CD4-positive, alpha-beta T cell (primary cell): ENCODE measurements around the gene RNF167. TPM values are rescaled to one million over a fixed set of nuclear protein-coding genes. Genes with fewer than 3 reads are reported as not detected.

ENCODE experiments used
- ATAC-seq: fragments of 200-7000 bp; cut with Tn5 transposase; one replicate; pipeline ENCODE4 v1.10.0; 2022; ENCODE audit warnings: mild to moderate bottlenecking; ENCODE audit not compliant: poor library complexity
- CTCF ChIA-PET: fragments of 350-600 bp; sonication (Branson Sonifier 250); formaldehyde crosslinking; loops from one replicate; lab custom pipeline; 2021; ENCODE audit warnings: antibody characterized with exemption, inconsistent platforms; lab: Charles Lee
- POLR2A ChIA-PET: fragments of 350-600 bp; sonication (Branson Sonifier 250); formaldehyde crosslinking; loops from one replicate; lab custom pipeline; 2021; ENCODE audit warnings: antibody characterized with exemption, inconsistent platforms; lab: Charles Lee
- DNase-seq, 14 experiments: peaks; one replicate each; pipeline ENCODE4 v3.0.0-alpha.2; 2013 to 2020; ENCODE audit warnings: mixed read lengths in 2 of 14
- H3K27ac ChIP-seq, 2 donors: one replicate each; pipeline versions ENCODE4 v1.5.1 to v1.7.0; 2013; ENCODE audit warnings: low read length in 2 of 2, low read depth in 1 of 2, mild to moderate bottlenecking in 1 of 2
- H3K27me3 ChIP-seq, 2 experiments: 1 replicate in 1 of 2; 2 replicates in 1 of 2; pipeline versions ENCODE4 v1.6.1 to v1.7.0; 2013; ENCODE audit warnings: low read length in 2 of 2, control low read depth in 1 of 2, mild to moderate bottlenecking in 1 of 2, moderate library complexity in 1 of 2; ENCODE audit not compliant: insufficient read depth in 2 of 2, control insufficient read depth in 1 of 2
- H3K36me3 ChIP-seq: one replicate; pipeline ENCODE4 v1.6.1; 2013; ENCODE audit warnings: low read length, control low read depth; ENCODE audit not compliant: insufficient read depth
- H3K4me1 ChIP-seq: one replicate; pipeline ENCODE4 v1.6.1; 2013; ENCODE audit warnings: low read length, control low read depth; ENCODE audit not compliant: insufficient read depth
- H3K4me3 ChIP-seq: one replicate; pipeline ENCODE4 v1.5.1; 2013; ENCODE audit warnings: mild to moderate bottlenecking, low read length, moderate library complexity
- H3K9me3 ChIP-seq, 2 experiments: 1 replicate in 1 of 2; 2 replicates in 1 of 2; pipeline versions ENCODE4 v1.6.1 to v1.7.0; 2013; ENCODE audit warnings: low read length in 2 of 2, mild to moderate bottlenecking in 2 of 2, control low read depth in 1 of 2, moderate library complexity in 1 of 2; ENCODE audit not compliant: control insufficient read depth in 1 of 2, insufficient read depth in 1 of 2
- H3K27ac Mint-ChIP-seq: one replicate; pipeline ENCODE4 v1.8.0; 2020; ENCODE audit warnings: mixed read lengths
- H3K27me3 Mint-ChIP-seq: one replicate; pipeline ENCODE4 v1.8.0; 2021; ENCODE audit warnings: mixed read lengths
- H3K36me3 Mint-ChIP-seq: one replicate; pipeline ENCODE4 v1.8.0; 2021; ENCODE audit warnings: low read depth, mixed read lengths
- H3K4me1 Mint-ChIP-seq: one replicate; pipeline ENCODE4 v1.8.0; 2021; ENCODE audit warnings: low read depth, mixed read lengths
- H3K4me3 Mint-ChIP-seq: one replicate; pipeline ENCODE4 v1.8.0; 2020; ENCODE audit warnings: mild to moderate bottlenecking, mixed read lengths
- H3K9me3 Mint-ChIP-seq: one replicate; pipeline ENCODE4 v1.8.0; 2020; ENCODE audit warnings: mixed read lengths
- intact Hi-C, 2 experiments: fragments of 100-400 bp; cut with DNase I in 1 of 2; cut with micrococcal nuclease in 1 of 2; formaldehyde crosslinking; loops; one replicate each; pipeline versions ENCODE4 v1.15.1 to v1.9.0; 2023 to 2025; cut with DNase I, micrococcal nuclease
- total RNA-seq, 174 experiments: library from RNA in 2 of 174; stranded (reverse) in 2 of 174; gene quantifications; one replicate each; pipeline ENCODE4 v1.2.3 and lab custom pipeline; 2021 to 2026
- TF ChIP-seq, protein P1 (sequence below): fragments of 200-600 bp; IDR thresholded peaks from one replicate; pipeline ENCODE4 v1.8.0; 2022; ENCODE audit warnings: antibody characterized with exemption, mild to moderate bottlenecking

Gene RNF167
- total RNA-seq, 2 experiments from 2014 or later: 59.3 to 62.8 TPM

GRCh38 chr17:4944554-4945175 lies 4.6 kb downstream of the RNF167 start:
- ChIA-PET POLR2A (interaction anchor here (0.9 to 13.9 kb wide), 8 partner anchors 10 to 97 kb away, joined by 3 to 350 read pairs (median 4); partner anchors contain the start of genes C17orf107, CHRNE, INCA1 and KIF1C), CTCF (no interaction called here)
- intact Hi-C loops: loop anchor here (5.0 kb wide), 4 partner anchors 42 to 232 kb away; partner anchors contain the start of genes ARRB2 (in 2 of the 2), CAMTA2 (in 1 of the 2) and CHRNE (in 1 of the 2)
- Mint-ChIP-seq H3K4me3 (peak overlapping the region; percentile 99), H3K4me1 (peaks cover 71% of the 10 kb centered on the region), H3K27ac (peak overlapping the region; percentile 90), H3K36me3 (peaks cover 80% of the 10 kb centered on the region), H3K9me3 (no peaks in the 10 kb centered on the region), H3K27me3 (no peaks in the 10 kb centered on the region)
- no peaks in the 10 kb centered on the region for H3K27me3 ChIP-seq
- TF ChIP-seq, protein P1, sequence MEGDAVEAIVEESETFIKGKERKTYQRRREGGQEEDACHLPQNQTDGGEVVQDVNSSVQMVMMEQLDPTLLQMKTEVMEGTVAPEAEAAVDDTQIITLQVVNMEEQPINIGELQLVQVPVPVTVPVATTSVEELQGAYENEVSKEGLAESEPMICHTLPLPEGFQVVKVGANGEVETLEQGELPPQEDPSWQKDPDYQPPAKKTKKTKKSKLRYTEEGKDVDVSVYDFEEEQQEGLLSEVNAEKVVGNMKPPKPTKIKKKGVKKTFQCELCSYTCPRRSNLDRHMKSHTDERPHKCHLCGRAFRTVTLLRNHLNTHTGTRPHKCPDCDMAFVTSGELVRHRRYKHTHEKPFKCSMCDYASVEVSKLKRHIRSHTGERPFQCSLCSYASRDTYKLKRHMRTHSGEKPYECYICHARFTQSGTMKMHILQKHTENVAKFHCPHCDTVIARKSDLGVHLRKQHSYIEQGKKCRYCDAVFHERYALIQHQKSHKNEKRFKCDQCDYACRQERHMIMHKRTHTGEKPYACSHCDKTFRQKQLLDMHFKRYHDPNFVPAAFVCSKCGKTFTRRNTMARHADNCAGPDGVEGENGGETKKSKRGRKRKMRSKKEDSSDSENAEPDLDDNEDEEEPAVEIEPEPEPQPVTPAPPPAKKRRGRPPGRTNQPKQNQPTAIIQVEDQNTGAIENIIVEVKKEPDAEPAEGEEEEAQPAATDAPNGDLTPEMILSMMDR: no peak
- H3K4me1 ChIP-seq: peaks cover 67% of the 10 kb centered on the region
- H3K9me3 ChIP-seq: peaks cover 0 to 3% of the 10 kb centered on the region in 2 experiments
- DNase-seq (peak in 2 of 14 experiments; percentile 26 to 41), ATAC-seq (no peak)
- H3K4me3 ChIP-seq: peak overlapping the region; percentile 99
- peak overlapping the region; percentile 61 to 98 for H3K27ac ChIP-seq
- H3K36me3 ChIP-seq: peaks cover 51% of the 10 kb centered on the region

DNA sequence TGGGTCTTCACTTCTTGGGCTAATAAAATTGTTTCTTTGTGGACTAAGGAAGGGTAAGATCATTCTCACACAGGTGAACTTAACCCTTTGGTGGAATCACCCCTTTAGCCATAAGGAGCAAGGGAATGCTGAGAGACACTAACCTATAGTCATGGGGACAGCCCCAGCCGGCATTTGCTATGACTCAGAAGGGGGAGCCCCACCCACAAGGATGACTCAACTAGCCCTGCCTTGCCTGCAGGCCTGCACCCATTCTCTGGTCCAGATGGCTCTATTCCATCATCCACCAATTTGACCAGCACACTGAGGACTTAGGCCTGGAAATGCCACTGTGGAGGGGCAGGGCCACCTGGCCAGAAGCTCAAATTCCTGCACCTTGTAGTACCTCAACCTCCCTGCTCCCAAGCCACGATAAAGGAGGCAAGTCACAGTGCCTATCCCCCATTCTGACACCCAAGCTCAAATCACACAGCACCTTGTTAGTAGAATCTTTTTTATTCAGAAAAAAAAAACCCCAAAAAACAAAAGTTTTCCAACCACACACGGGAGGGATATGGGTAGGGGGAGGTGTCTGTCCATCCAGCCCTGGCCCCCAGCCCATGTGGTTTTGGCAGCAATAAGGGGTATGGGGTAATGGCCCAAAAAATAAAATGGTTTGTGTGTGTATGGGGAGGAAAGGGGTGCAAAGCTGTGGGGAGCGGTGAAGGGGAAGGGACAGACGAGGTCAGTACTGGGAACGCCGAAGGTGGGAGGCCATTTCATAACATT lies 5.3 kb downstream of the RNF167 start:
- Histone ChIP-seq H3K9me3 (peaks cover 0 to 3% of the 10 kb centered on the region in 2 experiments), H3K36me3 (peaks cover 51% of the 10 kb centered on the region), H3K4me3 (peak overlapping the region; percentile 99), H3K27me3 (no peaks in the 10 kb centered on the region), H3K27ac (peak overlapping the region; percentile 61 to 98), H3K4me1 (peaks cover 70% of the 10 kb centered on the region)
- ChIA-PET CTCF (interaction anchor here (0.7 to 2.3 kb wide), 2 partner anchors 22 to 42 kb away, joined by 3 to 7 read pairs; partner anchors contain the start of genes CHRNE and SPAG7), POLR2A (interaction anchor here (0.9 to 13.9 kb wide), 9 partner anchors 9 to 104 kb away, joined by 3 to 350 read pairs (median 5); partner anchors contain the start of genes C17orf107, CHRNE, INCA1 and KIF1C)
- intact Hi-C loops: loop anchor here (5.0 kb wide), 2 partner anchors 102 to 233 kb away; partner anchors contain the start of gene ARRB2 (in 2 of the 2)
- Mint-ChIP-seq H3K4me1 (peaks cover 69% of the 10 kb centered on the region), H3K4me3 (peak overlapping the region; percentile 99), H3K9me3 (no peaks in the 10 kb centered on the region), H3K27me3 (no peaks in the 10 kb centered on the region), H3K27ac (peak overlapping the region; percentile 90), H3K36me3 (peaks cover 75% of the 10 kb centered on the region)
- TF ChIP-seq, protein P1: no peak
- ATAC-seq (peak; percentile 17), DNase-seq (peak; percentile 31 to 87 (median 74))

DNA sequence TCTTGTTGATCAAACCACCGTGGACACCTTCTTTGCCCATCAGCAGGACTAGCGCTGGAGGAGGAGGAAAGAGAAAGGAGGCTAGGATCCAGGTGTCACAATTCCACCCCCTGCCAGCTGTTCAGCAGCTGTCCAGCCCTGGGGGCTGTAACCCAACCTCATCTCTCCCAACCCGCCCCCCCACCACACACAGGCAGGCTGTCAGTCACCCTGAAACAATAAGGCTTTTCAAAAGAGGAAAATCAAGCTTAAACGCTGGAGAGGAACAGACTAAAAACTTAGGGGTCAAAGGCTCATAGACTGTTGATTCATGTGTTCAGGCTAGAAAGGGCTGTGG lies 5.8 kb downstream of the RNF167 start:
- Histone ChIP-seq H3K4me1 (peaks cover 71% of the 10 kb centered on the region), H3K27me3 (no peaks in the 10 kb centered on the region), H3K4me3 (peak overlapping the region; percentile 99), H3K36me3 (peaks cover 51% of the 10 kb centered on the region), H3K9me3 (peaks cover 0 to 3% of the 10 kb centered on the region in 2 experiments), H3K27ac (peak overlapping the region; percentile 61 to 98)
- POLR2A ChIA-PET: interaction anchor here (0.9 to 13.9 kb wide), 8 partner anchors 9 to 103 kb away, joined by 3 to 350 read pairs (median 4); partner anchors contain the start of genes CHRNE, INCA1, KIF1C and SPAG7
- TF ChIP-seq, protein P1: no peak
- no peaks in the 10 kb centered on the region for H3K9me3 Mint-ChIP-seq
- DNase-seq (no peak), ATAC-seq (no peak)
- peaks cover 69% of the 10 kb centered on the region for H3K36me3 Mint-ChIP-seq
- H3K4me3 Mint-ChIP-seq: peak overlapping the region; percentile 99
- no peaks in the 10 kb centered on the region for H3K27me3 Mint-ChIP-seq
- H3K27ac Mint-ChIP-seq: peak overlapping the region; percentile 90
- peaks cover 72% of the 10 kb centered on the region for H3K4me1 Mint-ChIP-seq
- CTCF ChIA-PET: interaction anchor here (0.7 to 2.3 kb wide), 3 partner anchors 21 to 157 kb away, joined by 3 to 7 read pairs (median 3); partner anchors contain the start of genes CHRNE, GLTPD2 and SPAG7
- intact Hi-C loops: loop anchor here (5.0 kb wide), 2 partner anchors 101 to 234 kb away; partner anchors contain the start of gene ARRB2 (in 2 of the 2)
